Heart left ventricle (tissue), 16 donors: ENCODE data around the gene HLCS. TPM values are rescaled to one million over a fixed set of nuclear protein-coding genes. Genes with fewer than 3 reads are reported as not detected.

Experiments used
- ATAC-seq, 4 donors: fragments of 200-7000 bp; cut with Tn5 transposase; one replicate each; pipeline ENCODE4 v1.9.1; 2020 to 2022; ENCODE audit warnings: moderate library complexity in 4 of 4, mild to moderate bottlenecking in 3 of 4, moderate number of reproducible peaks in 1 of 4
- DNase-seq, 5 donors: peaks; one replicate each; pipeline ENCODE4 v3.0.0-alpha.2; 2020
- H3K27ac ChIP-seq, 12 donors: fragments of 200-600 bp; sonication (generic) in 4 of 12; one replicate each; pipeline versions ENCODE4 v1.5.0 to v1.8.0; 2016 to 2022; ENCODE audit warnings: mild to moderate bottlenecking in 2 of 12
- H3K27me3 ChIP-seq, 9 donors: fragments of 200-600 bp; sonication (generic) in 2 of 9; one replicate each; pipeline versions ENCODE4 v1.5.1 to v1.8.0; 2016 to 2022; ENCODE audit warnings: mild to moderate bottlenecking in 3 of 9
- H3K36me3 ChIP-seq, 9 donors: fragments of 200-600 bp; sonication (generic) in 2 of 9; one replicate each; pipeline versions ENCODE4 v1.5.0 to v1.8.0; 2018 to 2022; ENCODE audit warnings: mild to moderate bottlenecking in 2 of 9
- H3K4me1 ChIP-seq, 12 donors: fragments of 200-600 bp; sonication (generic) in 4 of 12; one replicate each; pipeline versions ENCODE4 v1.5.0 to v1.8.0; 2016 to 2022; ENCODE audit warnings: mild to moderate bottlenecking in 3 of 12
- H3K4me3 ChIP-seq, 12 donors: fragments of 200-600 bp; sonication (generic) in 4 of 12; one replicate each; pipeline versions ENCODE4 v1.5.0 to v1.8.0; 2017 to 2022; ENCODE audit warnings: mild to moderate bottlenecking in 9 of 12, moderate library complexity in 4 of 12
- H3K9me3 ChIP-seq, 12 donors: fragments of 200-600 bp; sonication (generic) in 4 of 12; one replicate each; pipeline versions ENCODE4 v1.5.0 to v1.8.0; 2016 to 2022; ENCODE audit warnings: mild to moderate bottlenecking in 1 of 12
- POLR2A ChIP-seq, 2 donors: fragments of 450-650 bp; IDR thresholded peaks; one replicate each; pipeline ENCODE4 v1.6.1; 2017; ENCODE audit warnings: antibody characterized with exemption in 2 of 2, mild to moderate bottlenecking in 2 of 2, moderate library complexity in 2 of 2
- WGBS, 4 donors: extraction: QIAGEN DNeasy Blood & Tissue Kit in 2 of 4; methylation state at CpG; one replicate each; pipeline versions ENCODE4 v1.1.5 to v1.1.7; 2013 to 2018; 5-methylcytosine and 5-hydroxymethylcytosine counted together
- intact Hi-C, 10 donors: fragments of 100-400 bp; cut with DNase I; formaldehyde crosslinking; loops; one replicate each; pipeline versions ENCODE4 v1.11.1 to v1.14.2; 2022
- polyA plus RNA-seq, 2 donors: library from polyadenylated mRNA; stranded (reverse); fragments of 200-250 nt; gene quantifications; one replicate each; pipeline ENCODE4 v1.2.3, GENCODE V29; 2013
- total RNA-seq, 9 donors: library from RNA; depleted of rRNA in 2 of 9; stranded (reverse); fragments of >200 nt in 2 of 9; fragmentation: NEBNext Ultra II Directional in 3 of 9; extraction: Animal tissue kit (Norgen Biotek cat#: 25700) in 3 of 9; gene quantifications; one replicate each; pipeline versions ENCODE4 v1.1.0 to v1.2.4, GENCODE V29; 2016 to 2023
- TF ChIP-seq, protein P1 (sequence below), 12 donors: fragments of 200-600 bp; sonication (generic) in 4 of 12; IDR thresholded peaks; one replicate each; pipeline versions ENCODE4 v1.5.0 to v1.8.0; 2018 to 2022; ENCODE audit warnings: antibody characterized with exemption in 12 of 12, mild to moderate bottlenecking in 5 of 12
- donor health status: ischemic (EF 13 %, LVEDD 7.1; RV severe dilation, severe dysfunction).
- donor health status: healthy with polysubstance abuse.
- donor health status: DM: no; HTN: yes; CAD: no.
- donor health status: DM: no; HTN: no; CAD: no.
- donor health status: ischemic (EF 25% LVEDD 6.9; RV normal size, moderate dysfunction).
- donor health status: ischemic (EF 25% LVEDD 5.7; RV mildly dilated, moderate dysfunction).
- donor health status: healthy.
- donor health status: DM: yes; HTN: yes; CAD: no.
- donor health status: ischemic (EF 35%, LVEDD 5.7; RV mildly dilated, moderate dysfunction).
- donor health status: nonischemic (EF 11% LVEDD 7.7; RV severe dilation, severe dysfunction).
- donor health status: DM: yes; HTN: yes; CAD: no.
- donor health status: PGD.
- donor health status: ischemic (EF 29% LVEDD 5.4; RV normal size, mild dysfunction).
- donor health status: nonischemic (EF 23%, LVEDD 6.1; RV moderate dilation, normal function).

HLCS gene
- total and polyA plus RNA-seq, 11 donors, result 1.8 to 15.2 (median 6.2) TPM

DNA sequence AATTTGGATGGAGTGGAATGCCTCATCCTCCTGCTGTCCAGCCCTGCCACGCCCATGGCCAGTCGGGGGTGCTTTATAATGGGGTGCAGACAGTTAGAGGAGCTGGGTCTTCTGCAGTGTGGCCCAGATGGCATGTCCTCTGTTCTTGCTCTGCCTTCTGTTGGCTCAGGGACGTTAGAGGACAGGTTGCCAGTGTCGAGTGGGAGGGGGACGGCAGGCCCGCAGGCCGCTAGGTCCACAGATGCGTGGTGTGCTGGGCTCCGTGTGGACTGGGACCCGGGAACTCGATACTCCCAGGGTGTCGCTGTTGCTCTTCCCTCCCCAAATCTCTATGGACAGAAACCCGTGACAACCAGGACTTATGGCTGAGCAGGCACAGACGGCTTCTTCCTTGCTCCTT is 234.3 kb downstream of the HLCS start:
- H3K4me1 ChIP-seq, result no peaks in the 10 kb centered on the region
- no peaks in the 10 kb centered on the region for H3K36me3 ChIP-seq
- no peak overlapping the region for H3K4me3 ChIP-seq
- H3K27ac ChIP-seq, result no peak overlapping the region
- no peak for TF ChIP-seq POLR2A (IDR thresholded peaks at IDR 0.05)
- TF ChIP-seq, protein P1, sequence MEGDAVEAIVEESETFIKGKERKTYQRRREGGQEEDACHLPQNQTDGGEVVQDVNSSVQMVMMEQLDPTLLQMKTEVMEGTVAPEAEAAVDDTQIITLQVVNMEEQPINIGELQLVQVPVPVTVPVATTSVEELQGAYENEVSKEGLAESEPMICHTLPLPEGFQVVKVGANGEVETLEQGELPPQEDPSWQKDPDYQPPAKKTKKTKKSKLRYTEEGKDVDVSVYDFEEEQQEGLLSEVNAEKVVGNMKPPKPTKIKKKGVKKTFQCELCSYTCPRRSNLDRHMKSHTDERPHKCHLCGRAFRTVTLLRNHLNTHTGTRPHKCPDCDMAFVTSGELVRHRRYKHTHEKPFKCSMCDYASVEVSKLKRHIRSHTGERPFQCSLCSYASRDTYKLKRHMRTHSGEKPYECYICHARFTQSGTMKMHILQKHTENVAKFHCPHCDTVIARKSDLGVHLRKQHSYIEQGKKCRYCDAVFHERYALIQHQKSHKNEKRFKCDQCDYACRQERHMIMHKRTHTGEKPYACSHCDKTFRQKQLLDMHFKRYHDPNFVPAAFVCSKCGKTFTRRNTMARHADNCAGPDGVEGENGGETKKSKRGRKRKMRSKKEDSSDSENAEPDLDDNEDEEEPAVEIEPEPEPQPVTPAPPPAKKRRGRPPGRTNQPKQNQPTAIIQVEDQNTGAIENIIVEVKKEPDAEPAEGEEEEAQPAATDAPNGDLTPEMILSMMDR (IDR thresholded peaks at IDR 0.05), result no peak
- DNase-seq (peak in 1 of 5 donors; percentile 8), ATAC-seq (no peak)
- 75 to 82% (median 77%) methylated on average over 10 to 14 of the region's 14 CpGs for WGBS, 4 donors
- intact Hi-C loops, result no loop called here
- no peaks in the 10 kb centered on the region for H3K9me3 ChIP-seq
- H3K27me3 ChIP-seq, result peaks cover 0 to 47% (median 0%) of the 10 kb centered on the region in 9 donors

DNA sequence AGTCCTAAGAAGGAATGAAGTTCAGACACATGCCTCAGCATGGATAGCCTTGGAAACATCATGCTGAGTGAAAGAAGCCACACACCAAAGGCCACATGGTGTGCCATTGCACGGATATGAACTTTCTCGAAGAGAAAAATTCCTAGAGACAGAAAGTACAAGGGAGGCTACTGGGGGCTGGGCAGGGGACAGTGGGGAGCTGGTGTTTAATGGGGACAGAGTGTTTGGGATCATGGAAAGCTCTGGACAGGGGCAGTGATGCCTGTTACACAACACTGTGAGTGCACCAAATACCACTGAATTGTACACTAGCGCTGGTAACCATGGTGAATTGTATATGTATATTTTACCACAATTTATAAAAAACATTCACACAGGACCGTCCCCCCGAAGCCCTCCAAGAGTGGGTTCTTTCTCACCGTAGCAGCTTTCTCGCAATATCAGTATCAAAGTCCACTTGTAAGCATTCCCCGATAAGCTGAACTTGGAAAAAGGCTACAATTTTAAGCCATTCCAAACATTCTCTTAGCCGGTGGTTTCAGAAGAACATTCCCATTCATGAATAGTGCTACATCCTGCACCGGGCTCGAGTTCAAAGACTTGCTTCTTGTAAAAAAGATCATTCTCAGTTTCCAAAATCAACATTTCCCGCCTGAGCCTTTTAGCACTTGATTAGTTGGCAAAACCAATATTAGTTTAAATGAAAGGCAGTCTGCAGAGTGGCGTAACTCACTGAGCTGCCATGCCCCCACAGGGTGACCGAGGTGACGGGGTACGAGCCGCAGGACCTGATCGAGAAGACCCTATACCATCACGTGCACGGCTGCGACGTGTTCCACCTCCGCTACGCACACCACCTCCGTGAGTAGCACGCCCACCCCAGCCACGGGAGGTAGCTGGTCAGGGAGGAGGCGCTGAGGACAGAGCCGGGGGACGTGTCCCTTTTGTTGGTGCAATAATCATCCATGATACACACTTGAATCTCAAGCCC is 235.9 kb downstream of the HLCS start:
- intact Hi-C loops, result no loop called here
- ATAC-seq, result no peak
- no peak for DNase-seq
- H3K4me1 ChIP-seq, result no peaks in the 10 kb centered on the region
- H3K9me3 ChIP-seq, result no peaks in the 10 kb centered on the region
- no peak for TF ChIP-seq POLR2A (IDR thresholded peaks at IDR 0.05)
- TF ChIP-seq, protein P1 (IDR thresholded peaks at IDR 0.05), result no peak
- no peaks in the 10 kb centered on the region for H3K36me3 ChIP-seq
- H3K27ac ChIP-seq, result no peak overlapping the region
- WGBS, 4 donors, result 77 to 82% (median 78%) methylated on average over 20 to 30 of the region's 30 CpGs
- H3K27me3 ChIP-seq, result peaks cover 0 to 47% (median 0%) of the 10 kb centered on the region in 9 donors
- no peak overlapping the region for H3K4me3 ChIP-seq

DNA sequence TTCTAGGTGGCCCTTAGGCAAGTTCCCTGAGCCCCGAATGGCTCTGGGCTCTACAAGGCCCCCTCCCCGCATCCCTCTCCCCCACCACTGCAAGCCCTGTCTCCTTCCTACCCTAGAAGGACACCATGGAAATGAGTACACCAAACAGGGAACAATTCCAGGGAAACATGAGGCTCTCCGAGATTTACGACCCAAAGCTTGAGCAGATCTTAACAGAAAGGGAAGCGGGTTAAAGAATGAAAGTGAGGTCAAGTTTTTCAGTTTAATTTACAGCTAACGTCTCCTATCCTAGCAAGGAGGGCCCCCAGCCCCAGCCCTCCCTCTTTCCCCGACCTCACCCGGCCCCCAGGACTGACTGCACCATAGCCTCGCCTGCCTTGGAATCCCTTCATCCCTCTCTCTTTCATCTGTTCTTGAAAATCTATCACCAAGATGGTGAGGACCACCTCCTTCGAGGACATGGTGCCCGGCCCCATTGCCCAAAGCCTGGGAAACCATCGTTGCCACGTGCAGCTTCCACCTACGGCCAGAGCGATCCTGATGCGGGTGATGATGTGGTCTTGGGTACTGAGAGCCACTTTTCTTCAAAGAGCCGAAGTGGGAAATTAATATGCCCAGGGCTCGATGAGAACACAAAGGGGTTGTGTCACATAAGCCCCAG is 237.0 kb downstream of the HLCS start:
- Histone ChIP-seq H3K27ac (no peak overlapping the region), H3K4me3 (no peak overlapping the region), H3K36me3 (no peaks in the 10 kb centered on the region), H3K9me3 (no peaks in the 10 kb centered on the region), H3K4me1 (no peaks in the 10 kb centered on the region), H3K27me3 (peaks cover 0 to 36% (median 0%) of the 10 kb centered on the region in 9 donors)
- ATAC-seq (no peak), DNase-seq (no peak)
- TF ChIP-seq POLR2A (IDR thresholded peaks at IDR 0.05), result no peak
- TF ChIP-seq, protein P1 (IDR thresholded peaks at IDR 0.05), result no peak
- WGBS, 4 donors, result 88 to 90% (median 89%) methylated on average over 18 of the region's 18 CpGs
- intact Hi-C loops, result no loop called here
